Measurements from ENCODE around the gene MAFB.
A peak's percentile ranks its signal among the peaks of the same experiment; 100 is the strongest.

The MAFB gene

GRCh38 chr20:40689100-40689942 lies at the start of gene MAFB:
Gene MAFB (minus strand): TSS chr20:40689236. CDS start chr20:40688850, 386 bp downstream.
- peak; percentile 95 for DNase-seq (ENCODE audit: low spot score)

GRCh38 chr20:40736468-40736867 lies 47.4 kb upstream of the MAFB start:
- DNase-seq (ENCODE audit: low spot score) = peak; percentile 3

GRCh38 chr20:40728996-40729395 lies 40.0 kb upstream of the MAFB start:
- DNase-seq (ENCODE audit: low spot score) = no peak

GRCh38 chr20:40728470-40728869 lies 39.4 kb upstream of the MAFB start:
- no peak for DNase-seq (ENCODE audit: low spot score)

- DNase-seq (ENCODE audit: low spot score) = no peak
These were observed 38.9 kb upstream of the MAFB start for GRCh38 chr20:40727960-40728359.

GRCh38 chr20:40726776-40727175 lies 37.7 kb upstream of the MAFB start:
- DNase-seq (ENCODE audit: low spot score) = no peak

GRCh38 chr20:40724566-40724965 lies 35.5 kb upstream of the MAFB start:
- DNase-seq (ENCODE audit: low spot score) = no peak

- DNase-seq (ENCODE audit: low spot score) = no peak
These were observed 31.8 kb upstream of the MAFB start for GRCh38 chr20:40720826-40721225.

GRCh38 chr20:40720099-40720498 lies 31.1 kb upstream of the MAFB start:
- no peak for DNase-seq (ENCODE audit: low spot score)

GRCh38 chr20:40718982-40719729 lies 30.1 kb upstream of the MAFB start:
- DNase-seq (ENCODE audit: low spot score) = no peak

GRCh38 chr20:40718214-40718977 lies 29.4 kb upstream of the MAFB start:
- DNase-seq (ENCODE audit: low spot score) = no peak

- no peak for DNase-seq (ENCODE audit: low spot score)
These were observed 28.4 kb upstream of the MAFB start for GRCh38 chr20:40717343-40717865.

- DNase-seq (ENCODE audit: low spot score) = no peak
These were observed 26.5 kb upstream of the MAFB start for GRCh38 chr20:40715491-40715890.

GRCh38 chr20:40714916-40715315 lies 25.9 kb upstream of the MAFB start:
- DNase-seq (ENCODE audit: low spot score) = no peak

- no peak for DNase-seq (ENCODE audit: low spot score)
These were observed 25.1 kb upstream of the MAFB start for GRCh38 chr20:40714109-40714508.

- DNase-seq (ENCODE audit: low spot score) = no peak
These were observed 24.5 kb upstream of the MAFB start for GRCh38 chr20:40713508-40713907.

GRCh38 chr20:40711079-40711478 lies 22.0 kb upstream of the MAFB start:
- DNase-seq (ENCODE audit: low spot score) = no peak

GRCh38 chr20:40710603-40711002 lies 21.6 kb upstream of the MAFB start:
- no peak for DNase-seq (ENCODE audit: low spot score)

GRCh38 chr20:40706977-40707582 lies 18.0 kb upstream of the MAFB start:
- DNase-seq (ENCODE audit: low spot score) = peak; percentile 75

GRCh38 chr20:40705413-40705812 lies 16.4 kb upstream of the MAFB start:
- DNase-seq (ENCODE audit: low spot score) = no peak

GRCh38 chr20:40704828-40705227 lies 15.8 kb upstream of the MAFB start:
- DNase-seq (ENCODE audit: low spot score) = no peak

- no peak for DNase-seq (ENCODE audit: low spot score)
These were observed 15.0 kb upstream of the MAFB start for GRCh38 chr20:40703975-40704530.
